NK-92 (cell line): ENCODE measurements around the gene AGFG1.
"Not testable (repeated sequence)": the region's sequence is repeated elsewhere in the genome, so short reads cannot be mapped to it uniquely, and the experiment has no call there.

Experiments
- DNase-seq: peaks from one replicate; lab custom pipeline; 2025; ENCODE audit not compliant: unreplicated experiment; lab: John Stamatoyannopoulos, UW

AGFG1 gene

GRCh38 chr2:227497158-227497557 is 25.2 kb downstream of the AGFG1 start:
- DNase-seq, result no peak

- no peak for DNase-seq
These were observed 27.8 kb downstream of the AGFG1 start for GRCh38 chr2:227499627-227500300.

DNA sequence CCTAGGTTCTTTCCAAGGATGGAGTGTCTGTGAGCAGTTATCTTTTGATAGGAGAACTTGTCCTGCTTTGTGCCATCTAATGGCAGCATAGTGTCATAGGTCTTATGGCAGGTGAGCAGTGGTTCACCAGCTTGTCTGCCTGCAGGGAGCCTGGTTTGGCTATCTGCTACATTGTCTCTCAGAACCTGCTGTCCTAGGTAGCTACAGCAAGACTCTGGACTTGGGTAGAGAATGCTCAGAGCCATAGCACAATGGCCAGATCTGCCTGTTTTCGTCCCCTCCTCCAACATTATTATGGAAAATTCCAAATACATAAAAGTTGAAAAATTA is 28.3 kb downstream of the AGFG1 start:
- DNase-seq, result no peak

DNA sequence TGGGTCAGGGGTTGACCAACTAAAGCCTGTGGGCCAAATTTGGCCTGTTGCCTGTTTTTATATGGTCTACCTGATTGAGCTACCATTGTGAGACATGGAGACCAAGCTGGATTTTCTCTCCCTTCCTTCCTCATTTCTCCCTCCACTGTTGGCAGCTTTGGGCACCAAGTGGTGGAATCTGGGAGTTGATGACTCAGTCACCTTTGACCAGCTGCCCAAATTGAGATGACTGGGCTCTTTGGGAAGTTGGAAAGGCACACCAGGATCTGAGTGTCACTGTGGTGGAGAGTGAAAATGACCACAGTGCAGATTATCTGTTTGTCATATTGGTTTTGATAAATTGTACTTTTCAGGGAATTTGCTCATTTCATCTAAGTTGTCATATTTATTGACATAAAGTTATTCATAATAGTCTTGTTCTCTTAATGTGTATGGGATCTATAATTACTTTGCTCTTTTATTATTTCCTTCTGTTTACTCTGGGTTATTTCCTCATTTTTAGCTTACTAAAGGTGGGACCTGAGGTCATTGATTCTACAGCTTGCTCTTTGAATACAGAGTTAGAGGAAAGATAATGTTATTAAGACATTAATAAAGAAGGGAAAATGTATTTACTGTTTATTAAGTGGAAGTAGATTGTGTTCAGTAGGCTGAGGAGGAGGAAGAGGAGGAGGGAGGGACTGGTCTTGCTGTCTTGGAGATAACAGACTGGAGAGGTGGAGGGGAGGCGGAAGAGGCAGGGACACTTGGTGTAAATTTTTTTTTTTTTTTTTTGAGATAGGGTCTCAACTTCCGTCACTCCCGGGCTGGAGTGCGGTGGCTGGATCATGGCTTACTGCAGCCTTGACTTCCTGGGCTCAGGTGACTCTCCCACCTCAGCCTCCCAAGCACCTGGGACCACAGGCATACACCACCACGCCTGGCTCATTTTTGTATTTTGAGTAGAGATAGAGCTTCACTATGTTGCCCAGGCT is 31.8 kb downstream of the AGFG1 start:
- no peak for DNase-seq

- DNase-seq, result no peak
These were observed 32.7 kb downstream of the AGFG1 start for GRCh38 chr2:227504700-227505099.

GRCh38 chr2:227506456-227506855 is 34.5 kb downstream of the AGFG1 start:
- no peak for DNase-seq

GRCh38 chr2:227507963-227508362 is 36.0 kb downstream of the AGFG1 start:
- no peak for DNase-seq

DNA sequence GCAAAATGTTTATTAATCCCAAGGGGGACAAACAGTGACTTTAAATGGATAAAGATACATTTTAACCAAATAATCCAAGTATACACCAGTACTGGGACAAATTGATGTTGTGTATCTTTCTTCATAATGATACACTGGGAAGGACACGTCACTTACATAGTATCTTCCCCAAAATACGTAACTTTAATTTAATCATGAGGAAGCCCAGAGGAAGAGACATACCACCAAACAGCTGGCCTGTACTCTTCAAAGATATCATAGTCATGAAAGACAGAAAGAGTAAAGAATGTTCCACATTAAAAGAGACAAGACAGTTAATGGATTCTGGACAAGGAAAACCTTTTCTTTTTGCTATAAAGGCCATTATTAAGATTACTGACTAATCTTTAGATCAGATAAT is 37.1 kb downstream of the AGFG1 start:
- DNase-seq, result no peak

DNA sequence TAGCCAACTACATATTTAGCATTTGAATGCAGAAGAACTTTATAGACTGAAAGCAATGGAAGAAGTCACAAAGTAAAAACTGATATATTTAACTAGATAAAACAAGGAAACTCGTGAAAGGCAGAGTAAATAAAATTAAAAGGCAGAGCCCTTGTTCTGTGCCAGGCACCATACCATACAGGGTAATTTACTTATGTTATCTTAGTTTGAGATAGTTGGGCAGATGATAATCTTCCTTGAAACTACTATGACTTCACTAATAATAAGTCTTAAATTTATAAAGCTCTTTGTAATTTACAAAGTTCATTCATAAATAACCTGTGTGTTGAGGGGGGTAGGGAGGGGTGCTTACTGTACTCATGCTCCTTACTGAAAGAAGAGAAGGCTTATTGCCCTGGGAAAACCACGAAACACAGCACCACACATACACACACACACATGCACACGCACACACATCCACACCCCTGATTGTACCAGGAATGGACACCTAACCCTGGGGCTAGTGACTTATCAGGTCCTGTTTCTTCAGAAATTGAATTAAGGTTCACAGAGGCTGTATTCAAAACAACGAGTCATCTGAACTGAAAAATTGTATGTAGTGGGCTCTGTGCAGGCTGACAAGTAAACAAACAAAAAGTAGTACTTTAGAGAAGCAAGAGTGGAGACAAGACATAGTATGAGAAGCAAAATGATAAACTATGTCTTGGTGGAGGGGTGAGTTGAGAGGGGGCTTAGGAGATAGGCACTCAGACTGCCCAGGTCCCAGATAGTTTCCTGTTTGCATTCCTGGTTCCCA is 38.1 kb downstream of the AGFG1 start:
- no peak for DNase-seq

- no peak for DNase-seq
These were observed 38.6 kb downstream of the AGFG1 start for GRCh38 chr2:227510620-227510958.

DNA sequence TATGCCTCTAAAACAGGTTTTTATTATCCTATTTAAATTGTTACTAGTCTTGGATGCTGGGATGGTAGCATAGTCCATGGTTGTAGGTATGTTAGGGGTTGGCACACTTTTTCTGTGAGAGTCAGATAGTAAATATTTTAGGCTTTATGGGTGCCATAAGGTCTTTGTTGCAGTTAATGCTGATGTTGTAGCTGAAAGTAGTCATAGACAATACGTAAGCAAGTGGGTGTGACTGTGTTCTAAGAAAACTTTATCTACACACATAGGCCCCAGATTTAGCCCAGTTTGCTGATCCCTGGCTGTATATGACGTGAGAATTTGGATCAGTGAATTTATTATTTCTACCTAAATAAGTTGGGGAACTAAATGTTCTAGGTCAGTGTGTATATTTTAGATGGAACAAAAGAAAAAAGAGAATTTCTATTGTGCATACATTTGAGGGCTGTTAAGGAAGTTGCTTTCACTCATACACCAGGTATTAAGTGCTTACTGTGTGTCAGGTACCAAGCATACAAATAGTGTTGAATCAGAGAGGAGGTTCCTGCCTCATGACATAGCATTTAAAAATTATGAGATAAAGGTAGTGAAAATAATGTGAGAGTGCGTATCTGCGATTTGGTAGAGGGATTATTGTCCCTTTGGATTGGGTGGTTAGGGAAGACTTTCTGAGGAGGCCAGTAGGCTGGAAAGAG is 39.4 kb downstream of the AGFG1 start:
- no peak for DNase-seq

DNA sequence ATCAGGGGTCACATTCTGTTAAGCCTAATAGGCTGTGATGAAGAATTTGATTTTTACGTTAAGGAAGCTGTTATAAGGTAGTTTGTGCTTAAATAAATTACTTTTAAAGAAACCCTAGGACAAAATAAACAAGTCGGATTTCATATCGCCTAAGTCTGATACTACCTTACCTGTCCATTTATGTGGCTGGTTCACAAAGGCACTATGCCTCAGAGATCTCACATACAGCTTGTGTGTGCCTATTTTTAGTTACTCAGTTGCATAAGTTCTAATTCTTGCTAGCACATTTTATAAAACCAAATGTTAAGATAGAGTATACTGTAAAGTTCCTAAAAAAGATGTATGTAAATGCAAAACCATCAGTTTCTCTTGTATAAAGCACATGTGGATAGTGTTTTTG is 40.0 kb downstream of the AGFG1 start:
- DNase-seq, result no peak

DNA sequence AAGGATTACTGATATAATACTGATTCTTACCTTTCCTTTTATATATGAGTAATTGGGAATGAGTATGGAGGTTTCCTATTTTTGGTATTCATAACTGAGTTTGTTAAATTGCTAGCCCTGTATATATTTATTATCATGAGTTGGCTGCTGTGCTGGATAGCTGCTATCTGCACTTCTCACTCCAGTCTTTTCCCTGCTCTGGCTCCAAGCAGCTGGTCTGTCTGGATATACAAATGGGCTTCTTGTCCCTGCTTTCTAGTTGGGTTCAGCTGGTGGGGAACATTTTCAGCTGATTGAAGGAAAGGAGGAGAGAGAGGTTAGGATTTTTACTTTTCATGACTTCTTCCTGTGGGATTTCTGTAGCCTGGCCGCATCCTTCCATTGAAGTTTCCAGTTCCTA is 41.2 kb downstream of the AGFG1 start:
- DNase-seq, result no peak

DNA sequence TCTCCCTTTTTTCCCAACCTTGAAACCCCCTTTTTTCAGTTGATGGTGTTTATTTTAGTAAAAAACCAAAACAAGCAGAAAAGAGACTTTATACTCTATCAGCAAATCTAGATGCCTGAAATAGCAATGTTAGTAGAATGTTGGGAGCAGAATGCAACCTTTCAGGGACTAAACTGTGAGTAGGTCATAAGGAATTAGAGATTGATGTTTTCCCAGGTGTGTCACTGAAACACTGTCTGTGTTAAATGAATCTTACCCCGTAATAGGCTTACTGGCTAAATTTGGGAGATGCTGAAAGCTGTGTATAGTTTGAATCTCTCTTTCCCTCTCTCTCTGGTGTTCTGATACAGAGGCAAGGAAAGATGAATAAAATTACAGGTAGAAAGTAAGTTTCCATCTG is 43.8 kb downstream of the AGFG1 start:
- no peak for DNase-seq

GRCh38 chr2:227517724-227518123 is 45.8 kb downstream of the AGFG1 start:
- no peak for DNase-seq

DNA sequence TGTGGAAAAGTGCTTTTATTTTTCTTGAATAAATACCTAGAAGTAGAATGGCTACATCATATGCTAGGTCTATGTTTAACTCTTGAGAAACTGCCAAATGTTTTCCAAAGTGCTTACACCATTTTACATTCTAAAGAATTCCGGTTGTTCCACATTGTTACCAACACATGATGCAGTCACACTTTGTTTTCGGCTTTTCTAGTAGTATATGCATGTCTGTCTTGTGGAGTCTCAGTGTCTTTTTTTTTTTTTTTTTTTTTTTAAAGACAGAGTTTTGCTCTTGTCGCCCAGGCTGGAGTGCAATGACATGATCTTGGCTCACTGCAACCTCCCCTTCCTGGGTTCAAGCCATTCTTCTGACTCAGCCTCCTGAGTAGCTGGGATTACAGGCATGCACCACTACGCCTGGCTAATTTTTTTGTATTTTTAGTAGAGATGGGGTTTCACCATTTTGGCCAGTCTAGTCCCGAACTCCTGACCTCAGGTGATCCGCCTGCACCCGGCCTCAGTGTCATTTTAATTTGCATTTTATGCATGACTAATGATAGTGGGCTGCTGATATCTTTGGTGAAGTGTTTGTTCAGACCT is 46.4 kb downstream of the AGFG1 start:
- not testable (repeated sequence) for DNase-seq

- DNase-seq, result not testable (repeated sequence)
These were observed 49.2 kb downstream of the AGFG1 start for GRCh38 chr2:227521178-227521577.

DNA sequence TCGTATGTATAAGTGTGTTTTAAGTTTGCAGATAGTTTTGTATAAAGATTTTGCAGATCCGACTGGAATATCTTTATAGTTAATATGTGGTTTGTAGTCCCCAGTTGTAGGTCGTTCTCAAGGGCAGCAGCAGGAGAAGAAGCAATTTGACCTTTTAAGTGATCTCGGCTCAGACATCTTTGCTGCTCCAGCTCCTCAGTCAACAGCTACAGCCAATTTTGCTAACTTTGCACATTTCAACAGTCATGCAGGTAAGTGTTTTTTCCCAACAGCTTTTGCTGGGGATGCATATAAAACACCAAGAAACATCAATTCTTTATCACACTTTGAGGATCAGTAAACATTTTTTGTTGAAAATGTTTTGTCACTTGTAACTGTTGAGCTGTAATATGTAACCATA is 52.7 kb downstream of the AGFG1 start:
- no peak for DNase-seq

DNA sequence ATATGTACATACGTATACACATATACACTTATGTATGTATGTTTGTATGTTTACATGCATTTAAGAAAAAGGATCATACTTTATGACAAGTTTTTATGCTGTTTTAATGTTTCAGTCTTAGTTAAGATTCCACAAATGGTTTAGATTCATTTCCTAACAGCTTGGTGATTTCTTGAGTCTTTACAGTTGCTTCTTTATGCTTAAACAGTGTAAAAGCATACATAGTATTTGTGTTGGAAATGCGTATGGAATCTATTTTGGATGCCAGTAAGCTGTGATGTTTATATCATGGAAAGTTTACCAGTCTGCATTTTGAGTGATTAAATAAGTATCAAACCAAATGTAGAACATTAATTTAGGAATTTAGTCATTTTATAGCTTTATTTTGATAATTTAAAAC is 55.4 kb downstream of the AGFG1 start:
- no peak for DNase-seq

- no peak for DNase-seq
These were observed 56.8 kb downstream of the AGFG1 start for GRCh38 chr2:227528803-227529202.

DNA sequence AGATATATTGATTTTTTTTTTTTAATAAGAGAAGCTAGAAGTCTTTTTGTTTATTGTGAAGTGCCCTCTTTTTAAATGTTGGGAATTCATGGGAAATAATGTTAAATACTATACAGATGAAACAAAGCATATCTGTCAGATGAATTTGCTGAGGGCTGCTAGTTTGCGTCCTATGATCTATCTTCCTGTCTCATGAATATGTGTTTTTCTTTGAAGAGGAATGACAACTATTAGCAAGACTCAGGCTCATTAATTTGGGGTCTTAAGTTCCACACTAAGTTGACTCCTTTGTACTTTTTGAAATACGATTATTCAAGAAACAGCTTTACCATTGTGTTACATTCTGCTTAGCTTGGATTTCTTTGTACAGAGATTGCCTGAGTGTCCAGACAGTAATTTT is 57.9 kb downstream of the AGFG1 start:
- no peak for DNase-seq
